GM19452 (cell line): ENCODE data around the gene ZFP30.
"Not testable (repeated sequence)": the region's sequence is repeated elsewhere in the genome, so short reads cannot be mapped to it uniquely, and the experiment has no call there.

ENCODE experiments used
- ATAC-seq: cut with Tn5 transposase; IDR thresholded peaks from one replicate; pipeline ENCODE4 v1.9.1; 2021; ENCODE audit not compliant: unreplicated experiment

ZFP30 gene

GRCh38 chr19:37655301-37655688 lies at the start of gene ZFP30:
TSS of gene ZFP30 (minus strand) at chr19:37655465. CDS start at chr19:37647822, 7,643 bp downstream.
- peak; percentile 55 for ATAC-seq

- ATAC-seq = no peak
These were observed 43.8 kb upstream of the ZFP30 start for GRCh38 chr19:37699057-37699456.

GRCh38 chr19:37698216-37698615 lies 43.0 kb upstream of the ZFP30 start:
- no peak for ATAC-seq

GRCh38 chr19:37695144-37695899 lies 40.1 kb upstream of the ZFP30 start:
- ATAC-seq = no peak

- ATAC-seq = no peak
These were observed 37.8 kb upstream of the ZFP30 start for GRCh38 chr19:37692956-37693620.

- no peak for ATAC-seq
These were observed 36.7 kb upstream of the ZFP30 start for GRCh38 chr19:37691881-37692504.

GRCh38 chr19:37683520-37683919 lies 28.3 kb upstream of the ZFP30 start:
- ATAC-seq = no peak

- no peak for ATAC-seq
These were observed 14.2 kb upstream of the ZFP30 start for GRCh38 chr19:37669450-37669914.

GRCh38 chr19:37657157-37657556 lies 1.9 kb upstream of the ZFP30 start:
- not testable (repeated sequence) for ATAC-seq

- peak; percentile 64 for ATAC-seq
These were observed 565 bp upstream of the ZFP30 start for GRCh38 chr19:37655689-37656371.

- ATAC-seq = peak; percentile 44
These were observed 500 bp downstream of the ZFP30 start for GRCh38 chr19:37654629-37655300.

GRCh38 chr19:37654118-37654517 lies 1.1 kb downstream of the ZFP30 start:
- no peak for ATAC-seq

- ATAC-seq = no peak
These were observed 19.9 kb downstream of the ZFP30 start for GRCh38 chr19:37635076-37636056.

- peak; percentile 36 for ATAC-seq
These were observed 60.3 kb downstream of the ZFP30 start for GRCh38 chr19:37594982-37595382.

- peak; percentile 96 for ATAC-seq
These were observed 60.8 kb downstream of the ZFP30 start, which contains the start of the genes ZNF540 and ZNF571 for GRCh38 chr19:37594304-37594981. TSS of gene ZNF540 (plus strand) at chr19:37594876. CDS start at chr19:37598448, 3,572 bp downstream. TSS of gene ZNF571 (minus strand) at chr19:37594792. CDS start at chr19:37586676, 8,116 bp downstream.

- peak; percentile 29 for ATAC-seq
These were observed 61.3 kb downstream of the ZFP30 start for GRCh38 chr19:37593996-37594303.

- ATAC-seq = no peak
These were observed 71.9 kb downstream of the ZFP30 start for GRCh38 chr19:37583340-37583739.

- no peak for ATAC-seq
These were observed 83.1 kb downstream of the ZFP30 start for GRCh38 chr19:37572203-37572602.

- ATAC-seq = no peak
These were observed 89.9 kb downstream of the ZFP30 start for GRCh38 chr19:37565370-37565669.
